Measurements from ENCODE around the gene TAT.

Gene TAT

DNA sequence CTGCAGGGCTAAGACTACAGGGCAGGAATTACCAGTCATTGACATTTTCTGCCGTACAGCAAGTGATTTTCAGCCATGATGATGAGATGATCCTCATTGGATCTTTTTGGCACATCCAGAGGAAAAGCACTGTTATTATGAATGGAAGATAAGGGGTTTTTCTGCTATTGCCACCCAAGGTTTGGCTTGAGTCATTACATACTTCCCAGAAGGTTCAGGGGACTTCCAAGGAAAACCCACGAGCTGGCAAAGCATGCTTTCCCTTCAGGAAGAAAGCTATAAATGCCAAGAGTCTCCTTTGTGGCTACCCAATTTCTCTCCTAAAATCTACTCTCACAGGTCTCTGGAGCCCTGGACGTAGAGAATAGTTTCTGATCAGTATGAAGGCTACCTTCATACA, 44.5 kb downstream of the TAT start:
- Histone ChIP-seq H3K4me1 (ENCODE audit: insufficient read depth, low read length, poor library complexity, severe bottlenecking) (no peaks in the 10 kb centered on the region), H3F3A (ENCODE audit: low read depth) (no peaks in the 10 kb centered on the region), H3K9ac (ENCODE audit: low read depth, low read length, poor library complexity, severe bottlenecking) (no peak overlapping the region), H3K36me3 (ENCODE audit: insufficient read depth, low read length) (no peaks in the 10 kb centered on the region), H3K4me3 (ENCODE audit: low read length, poor library complexity, severe bottlenecking) (no peak overlapping the region), H3K27me3 (ENCODE audit: insufficient read depth, low read length, poor library complexity, severe bottlenecking) (no peaks in the 10 kb centered on the region), H3K9me3 (ENCODE audit: insufficient read depth, low read depth, low read length) (no peaks in the 10 kb centered on the region), H4K20me1 (ENCODE audit: insufficient read depth, low read length, poor library complexity, severe bottlenecking) (no peaks in the 10 kb centered on the region), H2AFZ (ENCODE audit: low read length) (no peak overlapping the region), H3K4me2 (ENCODE audit: low read depth, low read length, poor library complexity, severe bottlenecking) (no peak overlapping the region), H3K9me2 (replicated peaks; ENCODE audit: low read depth, low read length) (no peaks in the 10 kb centered on the region), H3K79me2 (ENCODE audit: insufficient read depth, low read length) (no peaks in the 10 kb centered on the region)
- no peak for TF ChIP-seq CTCF (conservative IDR thresholded peaks at IDR 0.05; ENCODE audit: low read length)
- TF ChIP-seq EZH2phosphoT487 (IDR thresholded peaks at IDR 0.05; ENCODE audit: borderline replicate concordance): no peak

DNA sequence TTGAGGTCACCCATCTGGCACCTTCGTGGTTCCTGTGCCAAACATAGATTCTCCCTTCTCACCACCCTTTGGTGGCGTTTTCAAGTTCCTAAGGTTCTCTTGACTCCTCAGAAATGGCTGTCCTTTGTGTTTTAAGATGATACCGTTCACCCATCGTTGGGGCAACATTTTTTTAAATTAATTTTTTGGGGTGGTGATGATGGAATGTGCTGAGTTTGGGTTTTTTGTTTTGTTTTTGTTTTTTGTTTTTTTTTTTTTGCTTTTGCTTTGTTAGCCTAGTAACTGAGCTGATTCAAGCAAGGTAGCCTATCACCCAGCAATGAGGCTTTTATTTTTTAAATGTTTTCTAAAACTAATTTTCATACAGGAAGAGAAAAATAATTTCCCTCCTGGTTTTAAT, 48.0 kb downstream of the TAT start:
- Histone ChIP-seq H2AFZ (ENCODE audit: low read length) (no peak overlapping the region), H3F3A (ENCODE audit: low read depth) (no peaks in the 10 kb centered on the region), H3K9ac (ENCODE audit: low read depth, low read length, poor library complexity, severe bottlenecking) (no peak overlapping the region), H3K9me3 (ENCODE audit: insufficient read depth, low read depth, low read length) (no peaks in the 10 kb centered on the region), H3K4me3 (ENCODE audit: low read length, poor library complexity, severe bottlenecking) (no peak overlapping the region), H3K79me2 (ENCODE audit: insufficient read depth, low read length) (no peaks in the 10 kb centered on the region), H3K27me3 (ENCODE audit: insufficient read depth, low read length, poor library complexity, severe bottlenecking) (no peaks in the 10 kb centered on the region), H3K4me2 (ENCODE audit: low read depth, low read length, poor library complexity, severe bottlenecking) (no peak overlapping the region), H3K9me2 (replicated peaks; ENCODE audit: low read depth, low read length) (no peaks in the 10 kb centered on the region), H3K4me1 (ENCODE audit: insufficient read depth, low read length, poor library complexity, severe bottlenecking) (no peaks in the 10 kb centered on the region), H4K20me1 (ENCODE audit: insufficient read depth, low read length, poor library complexity, severe bottlenecking) (no peaks in the 10 kb centered on the region), H3K36me3 (ENCODE audit: insufficient read depth, low read length) (no peaks in the 10 kb centered on the region)
- TF ChIP-seq CTCF (conservative IDR thresholded peaks at IDR 0.05; ENCODE audit: low read length): no peak
- TF ChIP-seq EZH2phosphoT487 (IDR thresholded peaks at IDR 0.05; ENCODE audit: borderline replicate concordance): no peak

DNA sequence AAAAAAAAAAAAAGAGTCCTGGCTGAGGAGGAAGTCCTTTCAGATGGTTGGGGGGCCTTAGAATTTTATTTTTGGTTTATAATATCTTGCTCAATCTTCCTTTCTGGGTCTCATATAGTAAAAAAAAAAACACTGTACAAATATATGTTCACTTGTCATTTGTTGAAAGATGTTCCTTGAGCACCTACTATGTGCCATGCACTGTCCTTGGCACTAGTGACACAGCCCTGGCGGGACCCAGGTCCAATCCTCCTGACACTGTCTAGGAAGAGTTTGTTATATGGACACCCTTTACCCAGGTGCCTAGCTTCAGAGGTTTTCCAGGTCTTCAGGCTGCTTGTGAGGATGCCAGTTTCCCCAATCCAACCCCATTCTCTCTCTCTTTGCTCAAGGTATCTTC, 48.6 kb downstream of the TAT start:
- Histone ChIP-seq H2AFZ (ENCODE audit: low read length) (no peak overlapping the region), H3K36me3 (ENCODE audit: insufficient read depth, low read length) (no peaks in the 10 kb centered on the region), H3K9ac (ENCODE audit: low read depth, low read length, poor library complexity, severe bottlenecking) (no peak overlapping the region), H3K4me2 (ENCODE audit: low read depth, low read length, poor library complexity, severe bottlenecking) (no peak overlapping the region), H3K4me1 (ENCODE audit: insufficient read depth, low read length, poor library complexity, severe bottlenecking) (no peaks in the 10 kb centered on the region), H3K79me2 (ENCODE audit: insufficient read depth, low read length) (no peaks in the 10 kb centered on the region), H3K9me3 (ENCODE audit: insufficient read depth, low read depth, low read length) (no peaks in the 10 kb centered on the region), H3K9me2 (replicated peaks; ENCODE audit: low read depth, low read length) (no peaks in the 10 kb centered on the region), H3K4me3 (ENCODE audit: low read length, poor library complexity, severe bottlenecking) (no peak overlapping the region), H3F3A (ENCODE audit: low read depth) (no peaks in the 10 kb centered on the region), H4K20me1 (ENCODE audit: insufficient read depth, low read length, poor library complexity, severe bottlenecking) (no peaks in the 10 kb centered on the region), H3K27me3 (ENCODE audit: insufficient read depth, low read length, poor library complexity, severe bottlenecking) (no peaks in the 10 kb centered on the region)
- TF ChIP-seq CTCF (conservative IDR thresholded peaks at IDR 0.05; ENCODE audit: low read length) (no peak), EZH2phosphoT487 (IDR thresholded peaks at IDR 0.05; ENCODE audit: borderline replicate concordance) (no peak)
